IMR-90 (cell line): ENCODE data around the gene PRKN. TPM values are rescaled to one million over a fixed set of nuclear protein-coding genes. Genes with fewer than 3 reads are reported as not detected.

Source experiments
- ATAC-seq: fragments of 200-7000 bp; cut with Tn5 transposase; 2 replicates; pipeline ENCODE4 v1.9.1; 2020; ENCODE audit warnings: low read depth, mild to moderate bottlenecking, moderate library complexity
- BruUV-seq: library from RNA; stranded (reverse); fragments of 400-500 nt; replicated peaks from 2 replicates; lab custom pipeline; 2021; lab: Mats Ljungman, UMichigan
- CTCF ChIA-PET: fragments of 300-600 bp; formaldehyde crosslinking; extraction: SDS; loops from one replicate; lab custom pipeline; 2021; ENCODE audit warnings: antibody characterized with exemption; lab: Yijun Ruan, JAX
- POLR2A ChIA-PET: fragments of 300-600 bp; sonication (Branson Sonifier 250); formaldehyde crosslinking; loops from one replicate; lab custom pipeline; 2022; ENCODE audit warnings: antibody characterized with exemption; ENCODE audit not compliant: unreplicated experiment; lab: Charles Lee
- DNase-seq: peaks from one replicate; pipeline ENCODE4 v3.0.0; 2013
- H2AFZ ChIP-seq: replicated peaks from 2 replicates; pipeline ENCODE3; 2013; ENCODE audit warnings: low read length, mild to moderate bottlenecking; ENCODE audit not compliant: poor library complexity
- H2AK5ac ChIP-seq: 2 replicates; pipeline ENCODE4 v1.6.1; 2013; ENCODE audit warnings: low read depth, low read length, inconsistent platforms
- H2AK9ac ChIP-seq: replicated peaks from 2 replicates; pipeline ENCODE3; 2013; ENCODE audit warnings: mild to moderate bottlenecking, low read depth, low read length, moderate library complexity; ENCODE audit not compliant: poor library complexity
- H2BK120ac ChIP-seq: 2 replicates; pipeline ENCODE4 v1.6.1; 2013; ENCODE audit warnings: low read depth, low read length, inconsistent platforms
- H2BK15ac ChIP-seq: 3 replicates; pipeline ENCODE4 v1.6.1; 2013; ENCODE audit warnings: low read depth, low read length, inconsistent platforms
- H2BK20ac ChIP-seq: 2 replicates; pipeline ENCODE4 v1.6.1; 2013; ENCODE audit warnings: low read depth, mild to moderate bottlenecking, inconsistent platforms, low read length, moderate library complexity
- H2BK5ac ChIP-seq: 2 replicates; pipeline ENCODE4 v1.6.1; 2013; ENCODE audit warnings: mild to moderate bottlenecking, low read depth, low read length, inconsistent platforms; ENCODE audit not compliant: poor library complexity, severe bottlenecking
- H3K14ac ChIP-seq: replicated peaks from 2 replicates; pipeline ENCODE4 v1.6.1; 2013; ENCODE audit warnings: low read depth, low read length, inconsistent platforms
- H3K18ac ChIP-seq: 2 replicates; pipeline ENCODE4 v1.6.1; 2013; ENCODE audit warnings: low read depth, low read length, control low read depth
- H3K23ac ChIP-seq: 2 replicates; pipeline ENCODE4 v1.6.1; 2013; ENCODE audit warnings: low read depth, low read length, inconsistent platforms
- H3K27ac ChIP-seq: 2 replicates; pipeline ENCODE4 v1.5.1; 2013; ENCODE audit warnings: mild to moderate bottlenecking, control low read depth, low read length; ENCODE audit not compliant: insufficient read depth
- H3K27me3 ChIP-seq: 2 replicates; pipeline ENCODE4 v1.6.1; 2013; ENCODE audit warnings: low read length; ENCODE audit not compliant: control insufficient read depth, insufficient read depth
- H3K36me3 ChIP-seq: 2 replicates; pipeline ENCODE4 v1.6.1; 2013; ENCODE audit warnings: low read length, mixed read lengths; ENCODE audit not compliant: control insufficient read depth, insufficient read depth
- H3K4ac ChIP-seq: 2 replicates; pipeline ENCODE4 v1.6.1; 2013; ENCODE audit warnings: low read depth, low read length, inconsistent platforms
- H3K4me1 ChIP-seq: 2 replicates; pipeline ENCODE4 v1.6.1; 2013; ENCODE audit warnings: low read length, mixed read lengths; ENCODE audit not compliant: control insufficient read depth, insufficient read depth
- H3K4me2 ChIP-seq: 2 replicates; pipeline ENCODE4 v1.6.1; 2013; ENCODE audit warnings: low read depth, mild to moderate bottlenecking, control low read depth, low read length, moderate library complexity
- H3K4me3 ChIP-seq: 2 replicates; pipeline ENCODE4 v1.5.1; 2013; ENCODE audit warnings: low read depth, mild to moderate bottlenecking, control low read depth, low read length, moderate library complexity; ENCODE audit not compliant: insufficient read depth
- H3K56ac ChIP-seq: 2 replicates; pipeline ENCODE4 v1.6.1; 2013; ENCODE audit warnings: low read length, inconsistent platforms; ENCODE audit not compliant: insufficient read depth; ENCODE audit errors: extremely low read depth
- H3K79me1 ChIP-seq, 2 experiments: 2 replicates each; pipeline ENCODE4 v1.6.1; 2013; ENCODE audit warnings: low read length in 2 of 2, inconsistent platforms in 1 of 2, low read depth in 1 of 2
- H3K9ac ChIP-seq: 2 replicates; pipeline ENCODE4 v1.6.1; 2013; ENCODE audit warnings: low read depth, low read length, control low read depth
- H3K9me1 ChIP-seq: 2 replicates; pipeline ENCODE4 v1.6.1; 2013; ENCODE audit warnings: low read length, inconsistent platforms; ENCODE audit not compliant: insufficient read depth
- H3K9me3 ChIP-seq: 2 replicates; pipeline ENCODE4 v1.6.1; 2013; ENCODE audit warnings: low read length; ENCODE audit not compliant: control insufficient read depth, insufficient read depth
- H4K20me1 ChIP-seq: 2 replicates; pipeline ENCODE4 v1.6.1; 2013; ENCODE audit warnings: low read length, inconsistent platforms; ENCODE audit not compliant: insufficient read depth
- H4K5ac ChIP-seq: 2 replicates; pipeline ENCODE4 v1.6.1; 2013; ENCODE audit warnings: mild to moderate bottlenecking, low read depth, low read length, control low read depth
- H4K8ac ChIP-seq, 2 experiments: 2 replicates each; pipeline ENCODE4 v1.6.1; 2013; ENCODE audit warnings: low read depth in 2 of 2, low read length in 2 of 2, control low read depth in 1 of 2, inconsistent platforms in 1 of 2
- H4K91ac ChIP-seq: 2 replicates; pipeline ENCODE4 v1.6.1; 2013; ENCODE audit warnings: low read depth, low read length, inconsistent platforms; ENCODE audit not compliant: insufficient read depth
- BHLHE40 ChIP-seq: fragments of 150-350 bp; IDR thresholded peaks from 2 replicates; pipeline ENCODE4 v1.6.1; 2016; ENCODE audit warnings: mild to moderate bottlenecking, low read depth, low read length
- MAZ ChIP-seq: IDR thresholded peaks from 2 replicates; pipeline ENCODE4 v1.6.1; 2012; ENCODE audit warnings: low read depth, mild to moderate bottlenecking, low read length, improper control_type of control experiment, moderate library complexity, borderline replicate concordance
- MXI1 ChIP-seq: IDR thresholded peaks from 2 replicates; pipeline ENCODE4 v1.6.1; 2012; ENCODE audit warnings: low read depth, mild to moderate bottlenecking, low read length, moderate library complexity, borderline replicate concordance
- SMC3 ChIP-seq: fragments of 150-350 bp; IDR thresholded peaks from 2 replicates; pipeline ENCODE4 v1.6.1; 2016; ENCODE audit warnings: low read depth, mild to moderate bottlenecking, antibody characterized with exemption, low read length, moderate library complexity
- WGBS, 2 experiments: methylation state at CpG; one replicate each; pipeline versions ENCODE4 v1.1.5 to v1.1.7; 2013; ENCODE audit warnings: missing lambda C conversion rate in 2 of 2; ENCODE audit not compliant: insufficient read length in 1 of 2; ENCODE audit errors: extremely low coverage in 2 of 2; 5-methylcytosine and 5-hydroxymethylcytosine counted together
- dilution Hi-C: fragments of 300-500 bp; cut with HindIII; formaldehyde crosslinking; loops from one replicate; pipeline ENCODE4 v1.14.3; 2018; ENCODE audit warnings: low sequenced_read_pairs; ENCODE audit not compliant: unreplicated experiment
- in situ Hi-C: fragments of 300-500 bp; cut with MboI; formaldehyde crosslinking; loops from 3 replicates; pipeline ENCODE4 v1.14.3; 2019; ENCODE audit warnings: low sequenced_read_pairs, inconsistent platforms, mixed read lengths
- intact Hi-C: fragments of 100-400 bp; cut with micrococcal nuclease; formaldehyde crosslinking; loops from 2 replicates; pipeline ENCODE4 v1.10.0; 2022
- polyA plus RNA-seq, 3 experiments: library from polyadenylated mRNA; depleted of rRNA; stranded (reverse); fragments of >200 nt; gene quantifications; 2 replicates each; pipeline ENCODE4 v1.2.3, GENCODE V29; 2012; ENCODE audit warnings: low replicate concordance in 1 of 3
- total RNA-seq: library from RNA; depleted of rRNA; stranded (reverse); fragments of >200 nt; gene quantifications from 2 replicates; pipeline ENCODE4 v1.2.3, GENCODE V29; 2012

PRKN gene
- total and polyA plus RNA-seq, 2 of the 4 experiments (the other 2 are of a cell fraction) = 0.15 to 0.18 TPM

DNA sequence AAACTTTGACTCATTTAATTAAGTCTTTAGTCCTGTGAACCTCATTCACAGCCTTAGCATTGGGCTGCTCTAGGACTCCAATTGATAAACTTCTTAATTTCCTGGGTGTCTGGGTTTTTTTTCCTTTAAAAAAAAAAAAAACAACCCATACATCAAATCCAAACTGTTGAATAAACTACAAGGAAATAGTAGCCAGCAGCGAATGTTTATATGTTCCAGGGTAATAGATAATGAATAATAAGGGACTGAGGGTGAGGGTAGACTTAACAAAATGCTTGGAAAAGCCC, 890.2 kb downstream of the PRKN start:
- DNase-seq (no peak), ATAC-seq (no peak)
- H3K27ac ChIP-seq = no peak overlapping the region
- no CpG with 5 or more reads among the region's 1 CpG for WGBS, 2 experiments
- H4K8ac ChIP-seq = no peak overlapping the region
- in situ Hi-C loops (no loop called here), intact Hi-C loops (no loop called here), dilution Hi-C loops (no loop called here)
- no peaks in the 10 kb centered on the region for H3K9me1 ChIP-seq
- no peaks in the 10 kb centered on the region for H3K27me3 ChIP-seq
- H3K4me1 ChIP-seq = no peaks in the 10 kb centered on the region
- no peak overlapping the region for H3K4me3 ChIP-seq
- no peak overlapping the region for H3K14ac ChIP-seq
- no peak overlapping the region for H3K9ac ChIP-seq
- no peak overlapping the region for H3K4ac ChIP-seq
- no peak overlapping the region for H2BK20ac ChIP-seq
- no peaks in the 10 kb centered on the region for H4K20me1 ChIP-seq
- H3K23ac ChIP-seq = no peak overlapping the region
- H2BK15ac ChIP-seq = no peak overlapping the region
- no peaks in the 10 kb centered on the region for H3K36me3 ChIP-seq
- H2BK5ac ChIP-seq = no peak overlapping the region
- H3K18ac ChIP-seq = no peak overlapping the region
- no peak overlapping the region for H2AFZ ChIP-seq
- no peak overlapping the region for H2AK5ac ChIP-seq
- ChIA-PET CTCF (no interaction called here), POLR2A (no interaction called here)
- BruUV-seq = no TSS peak
- H4K91ac ChIP-seq = no peak overlapping the region
- H3K4me2 ChIP-seq = no peak overlapping the region
- no peak overlapping the region for H2BK120ac ChIP-seq
- H3K56ac ChIP-seq = no peak overlapping the region
- TF ChIP-seq MAZ = no peak
- TF ChIP-seq BHLHE40 = no peak
- no peak for TF ChIP-seq MXI1
- TF ChIP-seq SMC3 = no peak
- H3K79me1 ChIP-seq = no peaks in the 10 kb centered on the region
- H3K9me3 ChIP-seq = peaks cover 24% of the 10 kb centered on the region
- H2AK9ac ChIP-seq = no peak overlapping the region
- H4K5ac ChIP-seq = no peak overlapping the region
